Lower leg skin (tissue), 3 donors: Measurements from ENCODE around the gene NFKB2.

Source experiments
- POLR2A ChIP-seq, 2 donors: fragments of 450-650 bp; IDR thresholded peaks; one replicate each; pipeline ENCODE4 v1.6.1; 2016 to 2017; ENCODE audit warnings: antibody characterized with exemption in 2 of 2, mild to moderate bottlenecking in 1 of 2, moderate library complexity in 1 of 2
- TF ChIP-seq, protein P1 (sequence below), 3 donors: fragments of 450-650 bp; IDR thresholded peaks; one replicate each; pipeline ENCODE4 v1.5.1; 2016; ENCODE audit warnings: antibody characterized with exemption in 3 of 3, mild to moderate bottlenecking in 3 of 3, moderate library complexity in 2 of 3

DNA sequence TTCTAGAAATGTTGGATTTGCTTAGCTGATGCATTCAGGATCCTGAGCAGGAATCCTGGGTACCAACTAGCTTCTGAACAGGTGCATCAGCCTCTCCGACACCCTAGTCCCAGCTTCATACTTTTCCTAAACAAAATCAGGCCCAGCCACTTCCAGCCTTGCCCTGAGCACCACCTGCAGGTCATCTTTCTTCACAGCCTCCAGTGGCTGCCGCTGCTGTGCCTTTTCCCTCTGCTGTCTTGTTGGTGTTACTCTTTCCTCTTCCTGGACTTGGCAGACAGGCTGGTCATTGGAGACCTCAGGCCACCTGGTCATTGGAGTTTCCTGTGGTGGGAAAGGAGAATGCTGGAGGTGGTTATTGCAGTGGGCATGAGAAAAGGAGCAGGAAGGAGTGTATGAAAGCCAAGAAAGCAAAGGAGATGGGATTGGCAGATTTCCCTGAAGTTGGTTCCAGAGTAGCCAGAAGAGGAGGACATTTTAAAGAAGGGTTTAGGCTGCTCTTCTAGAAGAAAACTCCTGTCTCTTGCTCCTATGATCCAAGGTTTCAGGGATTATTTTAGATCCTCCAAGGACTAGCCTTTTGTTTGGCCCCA is 48.2 kb upstream of the NFKB2 start:
- TF ChIP-seq, protein P1, sequence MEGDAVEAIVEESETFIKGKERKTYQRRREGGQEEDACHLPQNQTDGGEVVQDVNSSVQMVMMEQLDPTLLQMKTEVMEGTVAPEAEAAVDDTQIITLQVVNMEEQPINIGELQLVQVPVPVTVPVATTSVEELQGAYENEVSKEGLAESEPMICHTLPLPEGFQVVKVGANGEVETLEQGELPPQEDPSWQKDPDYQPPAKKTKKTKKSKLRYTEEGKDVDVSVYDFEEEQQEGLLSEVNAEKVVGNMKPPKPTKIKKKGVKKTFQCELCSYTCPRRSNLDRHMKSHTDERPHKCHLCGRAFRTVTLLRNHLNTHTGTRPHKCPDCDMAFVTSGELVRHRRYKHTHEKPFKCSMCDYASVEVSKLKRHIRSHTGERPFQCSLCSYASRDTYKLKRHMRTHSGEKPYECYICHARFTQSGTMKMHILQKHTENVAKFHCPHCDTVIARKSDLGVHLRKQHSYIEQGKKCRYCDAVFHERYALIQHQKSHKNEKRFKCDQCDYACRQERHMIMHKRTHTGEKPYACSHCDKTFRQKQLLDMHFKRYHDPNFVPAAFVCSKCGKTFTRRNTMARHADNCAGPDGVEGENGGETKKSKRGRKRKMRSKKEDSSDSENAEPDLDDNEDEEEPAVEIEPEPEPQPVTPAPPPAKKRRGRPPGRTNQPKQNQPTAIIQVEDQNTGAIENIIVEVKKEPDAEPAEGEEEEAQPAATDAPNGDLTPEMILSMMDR (IDR thresholded peaks at IDR 0.05): no peak
- TF ChIP-seq POLR2A (IDR thresholded peaks at IDR 0.05): no peak
